NCI-H1436 (cell line): Measurements from ENCODE around the gene MFSD2B.
"Not testable (repeated sequence)": the region's sequence is repeated elsewhere in the genome, so short reads cannot be mapped to it uniquely, and the experiment has no call there.

Source experiments
- DNase-seq: peaks from one replicate; lab custom pipeline; 2025; lab: John Stamatoyannopoulos, UW

MFSD2B gene, protein sequence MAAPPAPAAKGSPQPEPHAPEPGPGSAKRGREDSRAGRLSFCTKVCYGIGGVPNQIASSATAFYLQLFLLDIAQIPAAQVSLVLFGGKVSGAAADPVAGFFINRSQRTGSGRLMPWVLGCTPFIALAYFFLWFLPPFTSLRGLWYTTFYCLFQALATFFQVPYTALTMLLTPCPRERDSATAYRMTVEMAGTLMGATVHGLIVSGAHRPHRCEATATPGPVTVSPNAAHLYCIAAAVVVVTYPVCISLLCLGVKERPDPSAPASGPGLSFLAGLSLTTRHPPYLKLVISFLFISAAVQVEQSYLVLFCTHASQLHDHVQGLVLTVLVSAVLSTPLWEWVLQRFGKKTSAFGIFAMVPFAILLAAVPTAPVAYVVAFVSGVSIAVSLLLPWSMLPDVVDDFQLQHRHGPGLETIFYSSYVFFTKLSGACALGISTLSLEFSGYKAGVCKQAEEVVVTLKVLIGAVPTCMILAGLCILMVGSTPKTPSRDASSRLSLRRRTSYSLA

DNA sequence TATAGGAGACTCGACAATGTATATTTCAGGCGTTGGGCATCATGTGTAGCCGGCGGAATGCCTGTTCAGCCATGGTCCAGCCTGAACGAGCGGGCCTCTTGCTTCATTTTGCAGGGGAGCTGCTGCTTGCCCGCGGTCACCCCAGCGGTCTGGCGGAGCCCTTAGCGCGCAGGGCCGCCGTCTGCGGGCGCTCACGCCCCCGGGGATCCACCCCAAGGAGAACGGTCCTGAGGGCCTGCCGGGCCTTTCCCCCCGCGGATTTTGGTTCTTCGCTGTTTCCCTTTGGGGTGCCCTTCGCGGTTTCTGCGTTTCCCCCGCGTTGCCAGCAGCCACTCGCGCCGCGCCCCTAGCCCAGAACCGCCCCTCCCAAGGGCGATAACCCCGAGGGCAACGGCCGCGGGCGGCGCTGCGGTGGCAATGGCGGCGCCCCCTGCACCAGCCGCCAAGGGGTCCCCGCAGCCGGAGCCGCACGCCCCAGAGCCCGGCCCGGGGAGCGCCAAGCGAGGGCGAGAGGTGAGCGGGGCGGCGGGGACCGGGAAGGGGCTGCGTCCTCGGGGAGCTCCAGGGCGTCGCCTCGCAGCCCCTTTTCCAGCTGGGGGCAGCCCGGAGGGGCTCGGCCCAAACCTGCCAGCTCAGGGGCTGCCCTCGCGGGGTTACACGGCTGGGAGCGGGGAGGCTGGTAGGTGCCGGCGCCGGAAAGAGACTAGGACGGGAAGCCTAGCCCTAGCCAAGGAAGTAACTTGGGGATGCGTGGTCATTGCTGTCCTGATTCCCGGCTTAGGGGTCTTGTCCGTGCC is at the start of gene MFSD2B:
MFSD2B (plus strand) TSS at position 406 of the 797 bp plus-strand sequence; CDS start at position 418, 12 bp downstream.
- no peak for DNase-seq

DNA sequence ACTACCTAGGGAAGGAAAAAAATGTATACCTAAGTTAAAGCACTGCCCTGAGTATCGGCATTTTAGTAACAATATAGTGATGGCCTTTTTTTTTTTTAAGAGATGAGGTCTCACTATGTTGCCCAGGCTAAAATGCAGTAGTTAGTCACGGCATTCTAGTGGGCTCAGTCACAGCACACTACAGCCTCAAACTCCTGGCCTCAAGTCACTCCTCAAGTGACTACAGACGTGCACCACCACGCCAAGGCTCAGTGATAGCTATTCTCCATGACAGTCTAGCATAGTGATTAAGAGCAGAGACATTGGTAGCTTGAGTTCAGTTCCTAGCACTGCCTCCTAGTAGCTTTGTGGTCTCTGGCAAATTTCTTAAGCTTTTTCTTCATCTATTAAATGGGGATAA is 42.0 kb upstream of the MFSD2B start:
- no peak for DNase-seq

DNA sequence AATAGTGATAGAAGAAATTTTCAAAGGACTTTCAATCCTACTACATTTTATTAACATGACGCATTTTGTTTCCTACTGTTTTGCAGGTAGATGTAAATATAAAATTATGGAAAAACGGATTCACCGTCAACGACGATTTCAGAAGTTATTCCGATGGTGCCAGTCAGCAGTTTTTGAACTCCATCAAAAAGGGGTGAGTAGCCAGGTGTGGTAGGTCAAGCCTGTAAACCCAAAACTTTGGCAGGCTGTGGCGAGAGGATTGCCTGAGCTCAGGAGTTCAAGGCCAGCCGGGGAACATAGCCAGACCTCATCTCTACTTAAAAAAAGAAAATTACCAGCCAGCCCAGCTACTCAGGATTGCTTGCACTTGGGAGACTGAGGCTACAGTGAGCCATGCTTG is 33.0 kb upstream of the MFSD2B start:
- DNase-seq: no peak

DNA sequence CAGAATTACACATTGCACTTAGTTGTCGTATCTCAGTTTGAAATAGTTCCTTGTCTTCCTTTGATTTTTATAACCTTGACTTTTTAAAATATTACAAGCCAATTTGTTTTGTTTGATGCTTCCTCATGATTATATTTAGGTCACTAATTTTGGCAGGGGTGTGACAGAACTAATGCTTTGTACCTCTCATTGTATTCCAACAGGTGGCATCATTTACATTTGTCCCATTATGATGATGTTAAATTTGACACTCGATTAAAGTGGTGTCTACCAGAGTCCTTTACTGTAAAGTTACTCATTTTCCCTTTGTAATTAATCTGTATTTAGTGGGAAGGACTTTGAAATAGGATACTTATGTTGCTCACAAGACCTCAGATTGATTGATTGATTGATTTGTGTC is 21.5 kb upstream of the MFSD2B start:
- DNase-seq: no peak

DNA sequence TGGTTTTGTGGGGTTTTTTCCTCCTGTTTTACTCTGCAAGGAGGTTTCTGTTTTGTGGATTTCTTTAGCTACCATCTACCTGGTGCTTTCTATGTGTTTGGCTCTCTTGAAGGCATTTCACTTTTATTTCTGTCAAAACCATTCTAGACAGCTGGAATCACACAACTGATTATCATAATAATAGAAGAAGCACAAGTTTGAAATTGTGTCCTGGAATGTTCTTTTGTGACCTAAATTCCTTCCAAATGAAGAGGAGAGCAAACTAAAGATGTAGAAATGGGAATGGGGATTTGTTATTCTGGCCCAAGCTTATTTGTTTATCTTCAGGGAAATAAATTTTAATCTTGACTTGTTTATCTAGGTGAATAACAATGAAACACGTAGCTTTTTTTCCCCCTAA is 17.0 kb upstream of the MFSD2B start:
- no peak for DNase-seq

DNA sequence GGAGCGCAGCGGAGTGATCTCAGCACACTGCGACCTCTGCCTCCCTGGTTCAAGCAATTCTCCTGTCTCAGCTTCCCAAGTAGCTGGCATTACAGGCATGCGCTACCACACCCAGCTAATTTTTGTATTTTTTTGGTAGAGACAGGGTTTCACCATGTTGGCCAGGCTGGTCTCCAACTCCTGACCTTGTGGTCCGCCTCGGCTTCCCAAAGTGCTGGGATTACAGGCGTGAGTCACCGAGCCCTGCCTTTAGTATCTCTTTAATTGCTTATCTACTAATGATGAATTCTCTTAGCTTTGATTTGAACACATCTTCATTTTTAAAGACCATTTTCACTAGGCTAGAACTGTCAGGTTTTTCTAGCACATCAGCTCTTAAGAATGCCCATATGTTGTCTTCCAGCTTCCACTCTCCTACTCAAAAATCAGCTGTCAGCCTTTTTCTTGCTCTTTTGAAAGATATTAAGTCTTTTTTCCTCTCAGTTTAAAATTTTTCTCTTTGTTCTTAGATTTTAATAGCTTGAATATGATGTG is 16.1 kb upstream of the MFSD2B start:
- no peak for DNase-seq

DNA sequence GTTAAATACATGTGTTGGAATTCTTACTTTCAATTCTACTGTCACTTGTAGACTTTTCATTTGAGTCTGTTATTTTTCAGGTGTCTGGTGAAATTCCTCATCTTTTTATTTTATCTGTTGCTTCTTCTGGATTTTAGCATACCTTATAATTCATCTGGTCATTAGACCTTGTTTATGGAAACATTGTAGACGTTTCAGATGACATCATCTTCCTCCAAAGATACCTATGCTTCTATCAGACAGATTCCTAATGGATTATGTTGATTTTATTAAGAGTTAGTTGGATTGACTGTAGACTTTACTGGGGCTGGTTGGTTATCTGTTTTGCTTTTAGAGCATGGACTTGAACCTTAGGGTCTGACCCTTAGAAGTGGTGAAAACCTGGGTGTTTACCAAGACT is 15.3 kb upstream of the MFSD2B start:
- DNase-seq: no peak

DNA sequence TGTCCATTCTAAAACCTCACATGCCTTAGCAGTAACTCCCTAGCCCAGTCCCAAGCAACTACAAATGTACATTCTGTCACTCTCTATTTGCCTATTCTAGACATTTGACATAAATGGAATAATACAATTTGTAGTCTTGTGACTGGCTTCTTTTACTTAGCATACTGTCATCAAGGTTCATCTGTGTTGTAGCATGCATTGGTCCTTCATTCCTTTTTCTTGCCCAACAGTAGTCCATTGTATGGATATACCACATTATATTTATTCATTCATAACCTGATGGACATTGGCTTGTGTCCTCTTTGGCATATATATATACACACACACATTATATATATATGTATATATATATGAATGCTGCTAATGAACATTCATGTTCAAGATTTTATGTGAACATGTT is 2.2 kb upstream of the MFSD2B start:
- no peak for DNase-seq

DNA sequence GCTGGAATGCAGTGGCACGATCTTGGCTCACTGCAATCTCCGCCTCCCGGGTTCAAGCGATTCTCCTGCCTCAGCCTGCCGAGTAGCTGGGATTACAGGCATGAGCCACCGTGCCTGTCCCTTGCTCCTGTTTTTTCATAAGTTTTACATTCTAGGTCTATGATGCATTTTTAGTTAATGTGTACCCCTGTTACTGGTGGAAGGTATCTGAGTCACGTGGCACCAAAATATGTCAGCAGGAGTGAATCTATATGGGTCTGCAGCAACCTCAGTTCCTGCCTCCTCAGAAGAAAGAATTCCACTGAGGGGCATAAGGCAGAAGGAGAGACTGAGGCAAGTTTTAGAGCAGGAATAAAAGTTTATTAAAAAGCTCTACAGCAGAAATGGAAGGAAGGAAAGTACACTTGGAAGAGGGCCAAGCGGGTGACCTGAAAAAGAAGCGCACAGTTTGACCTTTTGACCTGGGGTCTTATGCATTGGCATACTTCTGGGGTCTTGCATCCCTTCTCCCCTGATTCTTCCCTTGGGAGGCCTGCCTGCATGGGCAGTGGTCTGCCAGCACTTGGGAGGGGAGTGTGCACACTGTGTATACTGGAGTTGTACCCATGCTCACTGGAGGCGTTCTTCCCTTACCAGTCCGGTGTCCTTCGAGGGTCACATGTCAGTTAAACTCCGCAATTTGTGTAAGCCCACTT is 1.1 kb upstream of the MFSD2B start:
- DNase-seq: no peak

DNA sequence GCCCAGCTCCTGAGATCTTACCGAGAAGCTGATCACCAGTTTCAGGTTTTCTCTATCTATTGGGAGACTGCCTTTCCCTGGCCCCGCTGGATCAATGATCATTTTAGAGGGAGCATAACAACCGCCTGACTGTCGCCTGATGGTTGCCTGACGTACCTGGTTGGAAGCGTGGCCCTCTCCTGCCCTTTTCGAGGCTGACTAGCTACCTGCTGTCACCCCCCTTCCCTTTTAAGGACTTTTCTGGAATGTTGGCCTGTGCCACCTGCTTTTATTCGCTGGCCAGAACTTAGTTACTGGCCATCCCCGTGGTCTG is 562 bp upstream of the MFSD2B start:
- no peak for DNase-seq

DNA sequence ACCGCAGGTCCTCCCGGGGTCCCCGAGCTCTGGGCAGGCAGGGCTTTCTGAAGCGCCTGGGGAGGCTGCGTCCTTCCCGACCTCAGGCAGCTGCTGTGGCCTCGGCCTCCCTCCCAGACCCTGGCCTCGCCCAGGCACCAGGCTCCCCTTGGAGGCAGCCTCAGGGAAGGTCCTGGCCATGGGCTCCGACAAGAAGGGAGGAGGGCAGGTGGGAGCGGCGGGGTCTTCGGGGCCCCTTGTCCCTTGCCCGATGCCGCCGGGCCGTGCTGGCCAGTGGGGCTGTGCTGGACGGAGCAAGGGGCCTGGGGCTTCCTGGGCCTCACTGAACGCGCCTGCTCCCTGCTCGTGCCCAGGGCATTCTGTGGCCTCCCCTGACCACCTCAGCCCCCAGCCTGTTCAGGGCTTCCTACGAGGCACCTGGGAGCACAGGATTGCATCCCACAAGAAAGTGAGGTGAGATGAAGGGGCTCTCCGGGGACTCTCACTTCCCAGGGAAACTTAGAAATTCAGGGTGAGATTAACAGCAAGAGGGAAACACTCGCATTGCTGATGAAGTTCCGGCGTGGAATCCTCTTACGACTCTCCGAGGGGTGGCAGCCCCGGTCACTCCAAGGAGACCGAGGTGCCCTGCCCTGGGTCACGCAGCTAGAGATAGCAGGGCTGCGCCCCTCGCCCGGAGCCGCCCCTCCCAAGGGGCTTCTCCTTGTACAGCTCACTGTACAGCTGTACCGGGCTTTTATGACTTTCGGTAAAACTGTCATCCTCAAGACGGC is 778 bp downstream of the MFSD2B start:
- DNase-seq: no peak

DNA sequence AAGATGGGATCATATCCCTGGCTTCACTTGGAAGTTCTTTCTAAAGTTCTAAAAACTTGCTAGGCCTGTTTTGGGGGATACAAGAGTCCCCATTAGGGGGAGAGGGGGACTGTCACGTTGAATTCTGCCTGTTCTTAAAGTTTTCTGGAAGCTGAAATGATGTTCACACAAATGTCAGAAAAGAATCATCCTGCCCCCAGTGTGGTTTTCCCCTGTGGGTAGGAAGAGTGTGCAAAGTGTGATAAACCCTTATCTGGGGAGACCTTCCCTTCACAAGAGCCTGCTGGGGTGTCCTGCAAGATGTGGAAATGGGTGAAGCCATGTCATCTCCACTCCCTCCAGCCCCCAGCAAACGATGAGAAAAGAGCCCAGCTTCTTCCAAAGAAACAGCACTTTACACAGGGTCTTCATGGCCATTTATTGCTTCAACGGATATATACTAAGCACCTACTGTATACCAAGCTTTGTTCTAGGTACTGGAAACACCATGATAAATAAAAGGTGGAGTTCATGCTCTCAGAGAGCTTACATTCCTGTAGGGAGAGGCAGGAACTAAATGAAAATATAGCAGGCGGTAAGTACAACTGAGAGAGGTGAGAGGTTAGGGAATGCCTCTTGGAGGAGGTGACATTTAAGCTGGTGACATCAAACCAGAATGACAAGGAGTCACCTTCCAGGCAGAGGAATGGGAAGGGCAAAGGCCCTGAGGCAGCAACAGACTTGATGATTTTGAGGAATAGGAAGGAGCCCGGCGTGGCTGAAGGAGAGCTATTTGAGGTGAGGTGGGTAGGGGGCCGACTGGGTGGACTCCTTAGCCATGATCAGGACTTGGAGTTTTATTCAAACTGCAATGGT is 1.6 kb downstream of the MFSD2B start:
- DNase-seq: no peak

DNA sequence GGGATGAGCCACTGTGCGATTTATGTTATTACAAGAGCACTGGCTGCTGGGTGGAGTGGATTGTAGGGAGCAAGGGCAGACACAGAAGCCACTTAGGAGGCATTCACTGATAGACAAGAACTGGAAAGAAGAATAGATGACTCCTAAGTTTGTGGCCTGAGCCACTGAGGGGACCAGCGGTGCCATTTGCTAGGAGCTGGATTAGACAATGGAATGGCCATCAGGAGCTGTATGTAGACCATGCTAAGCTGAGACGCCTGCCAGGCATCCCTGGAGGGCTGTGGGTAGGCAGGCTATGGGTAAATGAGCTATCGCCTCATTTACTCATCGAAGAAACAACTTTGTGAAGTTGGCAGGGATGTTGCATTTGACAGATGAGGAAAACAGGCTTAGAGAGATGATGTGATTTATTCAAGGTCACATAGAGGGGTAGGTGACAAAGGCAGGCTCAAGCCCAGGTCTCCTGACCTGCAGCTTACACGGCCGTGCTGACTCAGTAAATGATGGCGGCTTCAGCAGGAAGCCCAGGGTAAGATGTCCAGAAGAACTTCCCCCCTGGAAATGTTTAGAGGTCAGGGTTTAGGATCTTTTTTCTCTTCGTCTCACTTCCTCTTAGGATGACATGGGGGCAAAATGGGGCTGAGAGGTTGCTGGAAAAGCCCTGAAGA is 2.8 kb downstream of the MFSD2B start:
- no peak for DNase-seq

DNA sequence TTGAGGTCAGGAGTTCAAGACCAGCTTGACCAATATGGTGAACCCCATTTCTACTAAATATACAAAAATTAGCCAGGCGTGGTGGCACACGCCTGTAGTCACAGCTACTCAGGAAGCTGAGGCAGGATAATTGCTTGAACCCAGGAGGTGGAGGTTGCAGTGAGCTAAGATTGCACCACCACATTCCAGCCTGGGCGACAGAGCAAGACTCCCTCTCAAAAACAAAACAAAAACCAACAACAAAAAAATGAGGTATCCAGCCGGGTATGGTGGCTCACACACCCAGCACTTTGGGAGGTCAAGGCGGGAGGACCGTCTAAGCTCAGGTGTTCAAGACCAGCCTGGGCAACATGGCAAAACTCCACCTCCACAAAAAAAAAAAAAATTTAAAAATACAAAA is 5.0 kb downstream of the MFSD2B start:
- DNase-seq: not testable (repeated sequence)

DNA sequence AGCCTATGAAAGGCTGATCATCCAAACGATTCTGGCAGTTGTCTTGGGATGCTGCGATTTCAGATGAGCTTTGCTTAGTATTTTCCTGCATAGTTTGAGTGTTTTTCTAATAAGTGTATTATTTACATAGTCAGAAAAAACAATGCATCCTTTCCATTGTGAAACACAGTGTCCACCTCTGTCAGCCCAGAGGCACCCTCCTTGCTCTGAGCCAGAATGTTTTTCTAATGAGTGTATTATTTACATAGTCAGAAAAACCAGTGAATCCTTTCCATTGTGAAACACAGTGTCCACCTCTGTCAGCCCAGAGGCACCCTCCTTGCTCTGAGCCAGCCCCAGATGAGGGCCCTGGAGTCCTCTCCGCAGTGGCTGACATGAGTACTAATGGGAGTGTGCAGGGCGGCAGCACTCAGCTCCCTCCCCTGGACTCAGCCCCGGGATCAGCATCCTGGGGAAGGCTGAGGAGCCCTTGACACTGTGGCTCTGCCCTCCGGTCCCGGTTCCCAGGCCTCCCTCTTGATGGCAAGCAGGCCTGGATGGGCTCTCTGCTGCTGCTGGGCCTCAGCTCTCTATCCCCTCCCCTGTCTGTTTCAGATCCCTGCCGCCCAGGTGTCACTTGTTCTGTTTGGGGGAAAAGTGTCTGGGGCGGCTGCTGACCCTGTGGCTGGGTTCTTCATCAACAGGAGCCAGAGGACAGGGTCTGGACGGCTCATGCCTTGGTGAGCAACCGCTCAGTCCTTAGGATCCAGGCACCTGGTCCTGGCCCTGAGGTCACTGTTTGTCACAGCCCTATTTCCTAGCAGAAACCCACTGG is 5.9 kb downstream of the MFSD2B start:
- DNase-seq: no peak

DNA sequence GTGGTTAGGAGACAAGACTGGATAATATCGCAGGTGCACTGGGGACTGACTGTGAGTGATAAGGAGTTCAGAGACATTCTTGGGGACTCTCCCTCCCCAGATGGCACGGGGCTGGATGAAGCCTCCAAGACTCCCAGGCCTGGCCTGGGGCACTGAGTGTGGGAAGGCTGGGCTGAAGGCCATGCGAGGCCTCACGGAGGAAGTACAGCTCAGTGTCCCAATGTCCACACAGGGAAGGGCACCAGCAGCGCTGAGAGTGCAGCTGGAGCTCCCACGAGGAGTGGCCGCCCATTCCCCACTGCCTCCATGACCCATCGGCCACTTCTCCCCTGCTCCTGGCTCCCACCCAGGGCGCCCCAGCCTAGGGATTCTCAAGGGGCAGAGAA is 6.5 kb downstream of the MFSD2B start:
- no peak for DNase-seq

DNA sequence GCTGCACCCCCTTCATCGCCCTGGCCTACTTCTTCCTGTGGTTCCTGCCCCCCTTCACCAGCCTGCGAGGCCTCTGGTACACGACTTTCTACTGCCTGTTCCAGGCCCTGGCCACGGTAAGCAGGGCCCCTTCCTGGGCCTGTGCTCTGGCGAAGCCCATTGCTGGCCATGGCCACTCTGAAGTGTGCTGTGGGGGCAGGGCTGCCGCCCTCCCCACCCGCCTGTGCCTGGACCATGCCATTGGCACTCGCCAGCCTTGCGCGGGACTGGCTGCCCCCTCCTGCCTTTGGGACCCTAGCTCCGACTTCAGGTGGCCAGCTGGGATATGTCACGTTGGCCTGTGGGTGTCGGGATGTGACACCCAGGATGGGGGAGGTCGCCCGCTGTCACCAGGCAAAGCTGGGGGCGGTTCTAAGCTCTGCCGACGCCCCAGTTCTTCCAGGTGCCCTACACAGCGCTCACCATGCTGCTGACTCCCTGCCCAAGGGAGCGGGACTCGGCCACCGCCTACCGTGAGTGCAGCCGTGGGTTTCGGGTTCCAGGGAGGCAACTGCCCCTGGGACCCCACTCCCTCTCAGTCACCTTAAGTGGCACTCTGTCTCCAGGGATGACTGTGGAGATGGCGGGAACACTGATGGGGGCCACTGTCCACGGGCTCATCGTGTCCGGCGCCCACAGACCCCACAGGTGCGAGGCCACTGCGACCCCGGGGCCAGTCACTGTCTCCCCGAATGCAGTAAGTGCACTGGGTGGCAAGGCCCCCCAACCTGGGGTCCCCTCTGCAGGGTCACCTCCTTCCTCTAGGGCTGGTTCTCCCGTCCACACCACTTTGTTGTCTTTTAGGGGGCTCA is 7.2 kb downstream of the MFSD2B start:
- no peak for DNase-seq

DNA sequence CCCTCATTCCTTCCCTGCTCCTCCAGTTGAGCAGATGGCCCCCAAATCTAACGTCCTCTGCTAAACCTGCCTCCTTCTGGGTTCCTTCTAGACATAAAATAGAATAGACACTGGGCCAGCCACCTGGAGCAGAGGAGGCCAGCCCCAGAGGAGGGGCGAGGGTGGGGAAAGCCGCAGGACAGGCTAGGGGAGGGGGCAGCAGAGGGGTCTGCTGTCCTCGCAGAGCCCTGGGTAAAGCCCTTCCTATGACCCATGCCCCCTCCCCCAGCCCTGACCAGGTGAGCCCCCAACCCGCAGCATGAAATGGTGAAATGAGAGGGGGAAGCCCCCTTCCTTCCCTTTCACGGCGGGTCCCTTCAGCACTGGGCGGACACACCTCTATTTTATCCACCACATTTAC is 7.8 kb downstream of the MFSD2B start:
- DNase-seq: no peak
